GM12873 (cell line): ENCODE data around the gene ATP9A.
A peak's percentile ranks its signal among the peaks of the same experiment; 100 is the strongest.

Experiments used
- TF ChIP-seq, protein P1 (sequence below): IDR thresholded peaks from 2 replicates; pipeline ENCODE4 v1.5.1; 2012; ENCODE audit warnings: low read depth, mild to moderate bottlenecking, moderate library complexity, low read length, control low read depth; ENCODE audit not compliant: insufficient read depth; ENCODE audit errors: missing control alignments

ATP9A gene

DNA sequence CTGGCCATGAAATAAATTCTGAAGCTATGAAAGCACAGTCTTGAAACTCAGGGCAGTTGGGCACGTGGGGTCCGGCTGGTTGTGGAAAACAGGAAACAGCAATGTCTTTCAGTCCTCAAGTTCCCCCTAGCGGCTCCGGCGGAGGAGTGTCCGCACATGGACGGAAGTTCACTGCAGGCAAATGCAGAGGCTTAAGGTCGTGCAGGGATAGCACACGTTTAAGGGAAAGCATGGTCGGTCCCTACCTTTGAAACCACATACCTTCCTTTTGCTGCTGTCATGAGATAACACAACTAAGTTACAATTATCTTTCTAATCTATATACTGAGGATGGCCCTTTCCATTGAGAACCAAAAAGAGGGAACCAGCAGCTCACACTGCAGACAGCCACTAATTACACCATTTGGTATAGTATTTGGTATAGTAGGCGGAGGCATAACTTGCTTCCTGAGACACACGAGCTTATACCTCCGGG is 173.1 kb downstream of the ATP9A start:
- TF ChIP-seq, protein P1, sequence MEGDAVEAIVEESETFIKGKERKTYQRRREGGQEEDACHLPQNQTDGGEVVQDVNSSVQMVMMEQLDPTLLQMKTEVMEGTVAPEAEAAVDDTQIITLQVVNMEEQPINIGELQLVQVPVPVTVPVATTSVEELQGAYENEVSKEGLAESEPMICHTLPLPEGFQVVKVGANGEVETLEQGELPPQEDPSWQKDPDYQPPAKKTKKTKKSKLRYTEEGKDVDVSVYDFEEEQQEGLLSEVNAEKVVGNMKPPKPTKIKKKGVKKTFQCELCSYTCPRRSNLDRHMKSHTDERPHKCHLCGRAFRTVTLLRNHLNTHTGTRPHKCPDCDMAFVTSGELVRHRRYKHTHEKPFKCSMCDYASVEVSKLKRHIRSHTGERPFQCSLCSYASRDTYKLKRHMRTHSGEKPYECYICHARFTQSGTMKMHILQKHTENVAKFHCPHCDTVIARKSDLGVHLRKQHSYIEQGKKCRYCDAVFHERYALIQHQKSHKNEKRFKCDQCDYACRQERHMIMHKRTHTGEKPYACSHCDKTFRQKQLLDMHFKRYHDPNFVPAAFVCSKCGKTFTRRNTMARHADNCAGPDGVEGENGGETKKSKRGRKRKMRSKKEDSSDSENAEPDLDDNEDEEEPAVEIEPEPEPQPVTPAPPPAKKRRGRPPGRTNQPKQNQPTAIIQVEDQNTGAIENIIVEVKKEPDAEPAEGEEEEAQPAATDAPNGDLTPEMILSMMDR, result peak; percentile 93

DNA sequence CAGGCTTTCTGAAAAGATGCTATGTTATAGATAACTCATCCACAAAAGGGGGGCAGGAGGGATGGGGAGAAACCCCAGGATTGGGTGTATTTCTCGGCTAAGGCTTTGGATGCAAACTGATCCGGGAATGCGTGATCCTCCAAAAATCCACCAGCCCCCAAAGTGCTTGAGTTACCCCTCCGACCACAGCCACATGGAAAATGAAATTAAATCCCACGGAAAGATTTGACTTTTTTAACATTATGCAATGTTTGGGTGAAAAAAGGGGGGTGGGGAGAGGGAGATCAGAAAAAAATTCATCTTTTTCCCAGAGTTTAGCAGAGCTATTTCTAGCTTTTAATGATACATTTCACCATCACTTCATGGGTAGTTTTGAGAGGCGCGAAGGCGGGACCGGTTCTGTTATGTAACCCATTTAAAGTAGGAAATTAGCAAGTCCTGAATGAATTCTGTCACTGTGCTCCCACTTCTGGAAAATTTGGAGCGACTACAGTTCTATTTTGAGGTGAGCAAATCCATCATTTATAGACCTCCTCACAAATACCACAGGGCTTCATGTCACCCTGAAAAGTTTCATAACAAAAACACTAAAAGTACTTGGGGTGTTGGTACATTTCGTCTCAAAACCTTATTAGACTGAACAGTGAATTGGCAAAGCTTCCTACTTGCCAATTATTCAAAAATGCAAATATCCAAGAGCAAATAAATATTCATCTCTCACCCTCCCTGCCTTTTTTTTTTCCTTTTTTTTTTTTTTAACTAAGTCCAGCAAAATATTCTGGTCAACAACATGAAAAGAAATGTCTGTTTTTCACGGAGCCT is 173.7 kb downstream of the ATP9A start:
- TF ChIP-seq, protein P1, result no peak

DNA sequence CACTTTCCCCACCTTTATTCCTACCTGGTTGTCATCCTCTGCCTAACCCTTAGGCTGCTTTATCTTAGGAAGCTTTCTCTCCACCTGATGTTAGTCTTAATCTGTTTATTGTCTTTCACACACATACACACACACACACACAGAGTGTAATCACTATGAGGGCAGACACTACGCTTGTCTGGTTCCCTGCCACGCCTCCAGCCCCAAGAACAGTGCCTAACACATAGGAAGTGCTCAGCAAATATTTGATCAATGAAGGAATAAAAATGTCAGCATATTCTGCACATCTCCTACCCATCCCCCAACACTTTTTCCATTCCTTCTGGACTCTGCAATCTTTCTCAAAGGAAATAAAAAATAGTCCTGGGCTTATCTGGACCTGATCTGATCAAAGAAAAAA is 174.6 kb downstream of the ATP9A start:
- TF ChIP-seq, protein P1, result no peak

DNA sequence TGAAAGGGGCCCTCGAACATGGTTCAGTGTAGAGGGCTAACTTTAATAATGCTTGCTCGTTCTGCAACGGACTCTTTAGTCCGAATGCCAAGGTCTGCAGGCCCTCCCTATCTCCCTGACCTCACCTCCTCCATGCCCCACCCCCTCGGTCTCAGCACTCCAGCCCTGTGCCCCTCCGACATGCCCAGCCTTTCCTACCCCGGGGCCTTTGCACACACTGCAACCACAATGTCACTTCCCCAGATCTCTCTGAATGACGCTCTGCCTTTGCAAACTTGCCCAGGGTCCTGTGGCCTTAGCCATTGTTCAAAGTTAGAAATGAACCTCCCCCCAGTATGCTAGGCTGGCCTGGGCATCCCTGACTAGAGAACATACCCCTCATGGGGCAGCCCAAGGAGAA is 175.6 kb downstream of the ATP9A start:
- TF ChIP-seq, protein P1, result no peak

DNA sequence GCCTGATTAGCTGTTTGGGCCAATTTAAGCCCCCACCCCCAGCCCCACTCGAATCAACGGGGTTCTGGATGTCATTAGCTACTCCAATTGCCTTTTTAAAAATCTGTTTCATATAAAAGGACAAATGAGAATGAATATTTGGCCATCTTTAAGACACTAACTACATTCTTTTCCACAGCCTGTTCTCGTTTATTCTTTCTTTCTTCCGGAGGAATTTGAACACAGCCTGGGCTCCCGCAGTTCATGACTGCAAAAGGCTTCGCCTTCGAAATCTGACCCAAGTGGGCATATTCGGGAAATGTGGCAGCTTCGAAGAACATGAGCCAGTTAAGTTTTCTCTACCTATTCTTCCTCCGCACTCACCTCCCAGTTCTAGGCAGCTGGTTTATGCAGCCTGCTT is 176.3 kb downstream of the ATP9A start:
- TF ChIP-seq, protein P1, result no peak

DNA sequence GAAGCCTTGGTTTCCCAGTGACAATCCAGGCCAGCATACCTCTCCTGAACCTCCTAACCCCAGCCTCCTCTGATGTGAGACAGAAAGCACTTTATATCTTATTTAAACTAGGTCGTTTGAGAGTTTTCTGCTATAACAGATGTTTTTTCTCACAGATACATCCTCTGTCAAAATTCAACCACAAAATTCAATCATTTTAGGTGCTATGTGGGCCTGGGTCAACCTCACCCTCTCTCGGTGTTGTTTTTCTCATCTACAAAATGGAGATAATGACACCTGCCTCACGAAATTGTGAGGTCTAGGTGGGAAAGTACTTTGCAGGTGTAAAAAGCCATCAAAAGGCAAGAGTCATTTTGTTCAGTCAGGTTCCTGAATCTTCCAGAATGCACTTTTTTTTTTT is 179.4 kb downstream of the ATP9A start:
- TF ChIP-seq, protein P1, result no peak

DNA sequence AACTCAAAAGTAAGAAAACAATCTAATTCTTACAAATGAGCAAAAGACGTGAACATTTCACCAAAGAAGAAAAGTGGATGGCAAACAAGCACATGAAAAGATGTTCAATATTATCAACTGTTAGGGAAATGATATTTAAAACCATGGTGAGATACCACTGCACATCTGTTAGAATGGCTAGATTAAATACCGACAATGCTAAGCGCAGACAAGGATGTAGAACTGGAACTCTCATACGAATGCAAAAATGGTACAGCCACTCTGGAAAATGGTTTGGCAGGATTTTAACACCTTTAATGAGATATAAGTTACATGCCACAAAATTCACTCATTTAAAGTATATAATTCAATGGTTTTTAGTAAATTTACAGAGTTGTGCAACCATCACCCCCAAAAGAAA is 181.0 kb downstream of the ATP9A start:
- TF ChIP-seq, protein P1, result no peak
